ENCODE results near the gene HPN.
"Not testable (repeated sequence)": the region's sequence is repeated elsewhere in the genome, so short reads cannot be mapped to it uniquely, and the experiment has no call there.

DNA sequence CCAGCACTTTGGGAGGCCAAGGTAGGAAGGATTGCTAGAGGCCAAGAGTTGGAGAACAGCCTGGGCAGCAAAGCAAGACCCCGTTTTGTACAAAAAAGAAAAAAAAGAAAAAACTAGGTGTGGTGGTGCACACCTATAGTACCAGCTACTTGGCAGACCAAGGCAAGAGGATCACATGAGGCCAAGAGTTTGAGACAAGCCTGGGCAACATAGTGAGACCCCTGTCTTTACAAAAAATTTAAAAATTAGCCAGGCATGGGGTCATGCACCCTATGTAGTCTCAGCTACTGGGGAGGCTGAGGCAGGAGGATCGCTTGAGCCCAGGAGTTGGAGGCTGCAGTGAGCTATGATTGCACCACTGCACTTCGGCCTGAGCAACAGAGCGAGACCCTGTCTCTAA is 26.7 kb upstream of the HPN start:
- TF ChIP-seq CTCF (IDR thresholded peaks at IDR 0.05; ENCODE audit: low read length); EZH2 (IDR thresholded peaks at IDR 0.05; ENCODE audit: borderline replicate concordance, low read length): not testable (repeated sequence)
